H1 (cell line): Measurements from ENCODE around the gene STX4. TPM values are rescaled to one million over a fixed set of nuclear protein-coding genes. Genes with fewer than 3 reads are reported as not detected.
A peak's percentile ranks its signal among the peaks of the same experiment; 100 is the strongest.

ENCODE experiments used
- CTCF ChIA-PET: fragments of 300-600 bp; sonication (Branson Sonifier 250); formaldehyde crosslinking; loops from one replicate; lab custom pipeline; 2021; ENCODE audit not compliant: partially characterized antibody; lab: Charles Lee
- POLR2A ChIA-PET: fragments of 300-600 bp; sonication (Branson Sonifier 250); formaldehyde crosslinking; loops from one replicate; lab custom pipeline; 2021; ENCODE audit warnings: inconsistent platforms; ENCODE audit not compliant: partially characterized antibody; lab: Charles Lee
- DNase-seq, 2 experiments: peaks; one replicate each; pipeline versions ENCODE4 v3.0.0 to v3.0.0-alpha.2; 2010 to 2022; ENCODE audit warnings: low spot score in 2 of 2, low read depth in 1 of 2, mixed read lengths in 1 of 2
- FAIRE-seq: peaks from 2 replicates; lab custom pipeline; 2011; peaks lifted over from hg19 to GRCh38; lab: Jason Lieb, UNC
- H2AFZ ChIP-seq: 2 replicates; pipeline ENCODE4 v1.8.1; 2012; ENCODE audit warnings: low read length, inconsistent platforms
- H2AK5ac ChIP-seq: 2 replicates; pipeline ENCODE4 v1.6.1; 2013; ENCODE audit warnings: low read depth, low read length
- H2BK120ac ChIP-seq: replicated peaks from 2 replicates; pipeline ENCODE3; 2013; ENCODE audit warnings: low read depth, low read length, inconsistent platforms
- H2BK12ac ChIP-seq: 2 replicates; pipeline ENCODE4 v1.6.1; 2013; ENCODE audit warnings: low read depth, low read length
- H2BK15ac ChIP-seq: 2 replicates; pipeline ENCODE4 v1.6.1; 2013; ENCODE audit warnings: low read length
- H2BK20ac ChIP-seq: 2 replicates; pipeline ENCODE4 v1.6.1; 2013; ENCODE audit warnings: low read length
- H2BK5ac ChIP-seq: 2 replicates; pipeline ENCODE4 v1.6.1; 2013; ENCODE audit warnings: low read depth, low read length
- H3K14ac ChIP-seq: 2 replicates; pipeline ENCODE4 v1.6.1; 2013; ENCODE audit warnings: inconsistent platforms; ENCODE audit not compliant: insufficient read length
- H3K18ac ChIP-seq: 2 replicates; pipeline ENCODE4 v1.6.1; 2013; ENCODE audit warnings: low read length; ENCODE audit errors: extremely low read depth
- H3K23ac ChIP-seq: 2 replicates; pipeline ENCODE4 v1.6.1; 2013; ENCODE audit warnings: inconsistent platforms; ENCODE audit not compliant: insufficient read length
- H3K23me2 ChIP-seq: 2 replicates; pipeline ENCODE4 v1.6.1; 2013; ENCODE audit warnings: low read depth, low read length
- H3K27ac ChIP-seq: 2 replicates; pipeline ENCODE4 v1.6.1; 2011; ENCODE audit warnings: low read depth, low read length, inconsistent platforms
- H3K27me3 ChIP-seq, 4 experiments: replicated peaks in 1 of 4; 1 replicate in 1 of 4; 2 replicates in 3 of 4; pipeline versions ENCODE4 v1.6.1 to v1.8.1; 2011 to 2013; ENCODE audit warnings: low read length in 3 of 4, mild to moderate bottlenecking in 3 of 4, inconsistent platforms in 2 of 4, mixed read lengths in 2 of 4, moderate library complexity in 1 of 4; ENCODE audit not compliant: control insufficient read depth in 3 of 4, insufficient read depth in 3 of 4; ENCODE audit errors: extremely low read depth in 1 of 4
- H3K36me3 ChIP-seq, 4 experiments: 2 replicates each; pipeline versions ENCODE4 v1.6.1 to v1.8.1; 2011 to 2013; ENCODE audit warnings: mild to moderate bottlenecking in 4 of 4, low read length in 3 of 4, moderate library complexity in 2 of 4, control low read depth in 1 of 4, inconsistent platforms in 1 of 4; ENCODE audit not compliant: insufficient read depth in 4 of 4, control insufficient read depth in 2 of 4
- H3K4ac ChIP-seq: replicated peaks from 2 replicates; pipeline ENCODE3; 2013; ENCODE audit warnings: low read length, low read depth, mixed read lengths, inconsistent platforms; ENCODE audit not compliant: insufficient read length
- H3K4me1 ChIP-seq, 4 experiments: replicated peaks in 1 of 4; 1 replicate in 1 of 4; 2 replicates in 3 of 4; pipeline versions ENCODE4 v1.6.1 to v1.8.1; 2011 to 2013; ENCODE audit warnings: low read length in 3 of 4, inconsistent platforms in 2 of 4, mixed read lengths in 1 of 4; ENCODE audit not compliant: insufficient read depth in 4 of 4, control insufficient read depth in 3 of 4
- H3K4me2 ChIP-seq, 2 experiments: 2 replicates each; pipeline versions ENCODE4 v1.6.1 to v1.8.1; 2011 to 2013; ENCODE audit warnings: low read depth in 2 of 2, low read length in 2 of 2, control low read depth in 1 of 2, inconsistent platforms in 1 of 2, mild to moderate bottlenecking in 1 of 2; ENCODE audit not compliant: insufficient read depth in 1 of 2
- H3K4me3 ChIP-seq, 4 experiments: fragments of 200-600, 300-600 bp in 1 of 4; sonication (generic), shearing (Covaris generic), sonication (Bioruptor Twin) in 1 of 4; 2 replicates each; pipeline versions ENCODE4 v1.5.1 to v1.8.1; 2011 to 2016; ENCODE audit warnings: low read length in 4 of 4, low read depth in 3 of 4, control low read depth in 2 of 4, inconsistent platforms in 2 of 4, mild to moderate bottlenecking in 2 of 4, mixed read lengths in 1 of 4, moderate library complexity in 1 of 4; ENCODE audit not compliant: insufficient read depth in 2 of 4; ENCODE audit errors: extremely low read depth in 1 of 4
- H3K56ac ChIP-seq: replicated peaks from 2 replicates; pipeline ENCODE3; 2013; ENCODE audit warnings: low read depth, mild to moderate bottlenecking, mixed read lengths, low read length, inconsistent platforms; ENCODE audit not compliant: insufficient read length
- H3K79me1 ChIP-seq: 2 replicates; pipeline ENCODE4 v1.6.1; 2013; ENCODE audit warnings: low read depth, low read length, control low read depth
- H3K79me2 ChIP-seq, 2 experiments: 2 replicates each; pipeline versions ENCODE4 v1.6.1 to v1.8.1; 2012 to 2013; ENCODE audit warnings: low read length in 2 of 2, mild to moderate bottlenecking in 2 of 2, inconsistent platforms in 1 of 2; ENCODE audit not compliant: insufficient read depth in 2 of 2, control insufficient read depth in 1 of 2
- H3K9ac ChIP-seq, 4 experiments: replicated peaks in 1 of 4; 1 replicate in 1 of 4; 2 replicates in 3 of 4; pipeline versions ENCODE4 v1.6.1 to v1.8.1; 2011 to 2013; ENCODE audit warnings: low read depth in 3 of 4, low read length in 3 of 4, control low read depth in 2 of 4, mild to moderate bottlenecking in 2 of 4, moderate library complexity in 2 of 4, inconsistent platforms in 1 of 4; ENCODE audit errors: extremely low read depth in 1 of 4
- H3K9me3 ChIP-seq, 2 experiments: 2 replicates each; pipeline versions ENCODE4 v1.6.1 to v1.8.1; 2012 to 2013; ENCODE audit warnings: mild to moderate bottlenecking in 2 of 2, moderate library complexity in 2 of 2, control low read depth in 1 of 2, inconsistent platforms in 1 of 2, low read depth in 1 of 2, low read length in 1 of 2, mixed read lengths in 1 of 2; ENCODE audit not compliant: insufficient read depth in 2 of 2
- H4K20me1 ChIP-seq, 2 experiments: replicated peaks in 1 of 2; 2 replicates each; pipeline versions ENCODE3 to v1.8.1; 2011 to 2013; ENCODE audit warnings: inconsistent platforms in 2 of 2, low read length in 2 of 2, mild to moderate bottlenecking in 1 of 2; ENCODE audit not compliant: insufficient read depth in 2 of 2, control insufficient read depth in 1 of 2
- H4K5ac ChIP-seq: 2 replicates; pipeline ENCODE4 v1.6.1; 2013; ENCODE audit warnings: low read length, low read depth, mixed read lengths, inconsistent platforms; ENCODE audit not compliant: insufficient read length
- H4K8ac ChIP-seq: 2 replicates; pipeline ENCODE4 v1.8.0; 2013; ENCODE audit warnings: mild to moderate bottlenecking, moderate library complexity, low read length, inconsistent platforms; ENCODE audit not compliant: insufficient read depth; ENCODE audit errors: extremely low read depth
- H4K91ac ChIP-seq: replicated peaks from 2 replicates; pipeline ENCODE3; 2013; ENCODE audit warnings: low read length, mixed read lengths, inconsistent platforms; ENCODE audit not compliant: insufficient read length
- CREB1 ChIP-seq: IDR thresholded peaks from 2 replicates; pipeline ENCODE4 v1.6.1; 2012; ENCODE audit warnings: inconsistent platforms
- SAP30 ChIP-seq: fragments of 300-600 bp; sonication (generic); IDR thresholded peaks from 2 replicates; pipeline ENCODE4 v1.7.1; 2012; ENCODE audit warnings: low read length, moderate library complexity, mild to moderate bottlenecking, inconsistent platforms; ENCODE audit not compliant: insufficient read depth, insufficient replicate concordance
- YY1 ChIP-seq: IDR thresholded peaks from 2 replicates; pipeline ENCODE4 v1.6.1; 2011; ENCODE audit warnings: low read depth, mild to moderate bottlenecking, low read length
- WGBS, 2 experiments: shearing (Covaris generic) in 1 of 2; methylation state at CpG; one replicate each; pipeline versions ENCODE4 v1.1.6 to v1.1.7; 2013 to 2015; ENCODE audit warnings: low lambda C conversion rate in 2 of 2, mixed read lengths in 2 of 2, inconsistent platforms in 1 of 2, low coverage in 1 of 2, missing lambda C conversion rate in 1 of 2; ENCODE audit not compliant: insufficient replicate concordance in 2 of 2, insufficient coverage in 1 of 2, insufficient read length in 1 of 2; ENCODE audit errors: extremely low coverage in 1 of 2, missing lambda C conversion rate in 1 of 2; 5-methylcytosine and 5-hydroxymethylcytosine counted together
- polyA plus RNA-seq, 7 experiments: library from polyadenylated mRNA; depleted of rRNA in 3 of 7; stranded (reverse) in 5 of 7; unstranded in 2 of 7; fragments of >200 nt in 5 of 7; fragments of 200-250 nt in 2 of 7; gene quantifications; 1 replicate in 5 of 7; 2 replicates in 1 of 7; 4 replicates in 1 of 7; pipeline versions ENCODE4 v1.2.1 to v1.2.3, GENCODE V29; 2011 to 2013; ENCODE audit warnings: missing spikeins in 2 of 7, mixed read lengths in 2 of 7
- total RNA-seq: library from RNA; stranded (reverse); fragmentation: NEBNext Ultra II Directional; extraction: Animal tissue kit (Norgen Biotek cat#: 25700); gene quantifications from 2 replicates; pipeline ENCODE4 v1.2.1, GENCODE V29; 2021
- TF ChIP-seq, protein P1 (sequence below): IDR thresholded peaks from 2 replicates; pipeline ENCODE4 v1.6.1; 2012; ENCODE audit warnings: low read length, inconsistent platforms

Gene STX4
- total and polyA plus RNA-seq, 2 of the 8 experiments (the other 6 are each of a cell fraction or from before 2014, with no cell fraction given): 25.8 to 32.3 TPM

DNA sequence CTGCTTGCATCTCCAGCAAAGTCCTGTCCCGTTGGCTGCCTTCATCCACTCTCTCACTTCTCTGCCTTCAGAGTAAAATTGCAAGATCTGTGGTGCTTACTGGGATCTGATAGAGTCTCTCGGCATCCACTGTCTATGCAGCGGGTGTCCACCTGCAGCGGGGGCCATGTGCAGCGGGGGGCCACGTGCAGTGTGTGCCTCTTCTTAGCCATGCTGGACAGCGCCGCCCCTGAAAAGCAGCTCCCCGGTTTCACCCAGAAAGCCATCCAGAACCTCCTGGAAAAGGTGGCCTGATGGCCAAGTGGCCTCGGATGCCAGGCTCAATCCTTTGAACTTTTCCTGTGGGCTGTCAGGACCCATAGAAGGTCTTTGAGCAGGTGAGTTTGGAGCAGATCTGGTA is 9.5 kb downstream of the STX4 start:
- Histone ChIP-seq H3K4ac (no peak overlapping the region), H3K9me3 (no peaks in the 10 kb centered on the region), H3K36me3 (peaks cover 0 to 7% (median 0%) of the 10 kb centered on the region in 4 experiments; a peak in 1 of 8 replicates), H3K79me1 (no peaks in the 10 kb centered on the region; the same call in 1 of the 2 replicates), H4K91ac (no peak overlapping the region), H2AFZ (peak overlapping the region; percentile 28; the same call in 1 of the 2 replicates), H3K23me2 (peaks cover 2% of the 10 kb centered on the region; the same call in 1 of the 2 replicates), H2BK12ac (no peak overlapping the region), H2BK20ac (no peak overlapping the region), H3K23ac (no peak overlapping the region), H3K9ac (peak overlapping the region in 1 of 4 experiments; percentile 1; a peak in 1 of 7 replicates), H2BK120ac (no peak overlapping the region), H3K79me2 (no peaks in the 10 kb centered on the region), H4K8ac (no peak overlapping the region; the same call in 1 of the 2 replicates), H2BK5ac (no peak overlapping the region), H3K14ac (no peak overlapping the region), H3K4me1 (peaks cover 0 to 3% (median 0%) of the 10 kb centered on the region in 4 experiments; a peak in 3 of 7 replicates), H3K4me3 (peak overlapping the region; percentile 9 to 54 (median 40); a peak in 5 of 8 replicates), H3K56ac (no peak overlapping the region), H3K4me2 (peak overlapping the region; percentile 57 to 69), H2AK5ac (no peak overlapping the region), H3K27ac (no peak overlapping the region), H4K5ac (no peak overlapping the region), H4K20me1 (peaks cover 0 to under 1% of the 10 kb centered on the region in 2 experiments), H3K27me3 (no peaks in the 10 kb centered on the region), H3K18ac (no peak overlapping the region), H2BK15ac (no peak overlapping the region)
- ChIA-PET POLR2A (interaction anchor here (0.7 to 3.2 kb wide), 11 partner anchors 10 to 91 kb away, joined by 3 to 15 read pairs (median 3); partner anchors contain the start of genes STX4, ZNF646 and ZNF668), CTCF (interaction anchor here (0.6 to 2.5 kb wide), 30 partner anchors 8 to 831 kb away, joined by 3 to 30 read pairs (median 4); partner anchors contain the start of genes HSD3B7, PRSS53, ZNF267 and ZNF646)
- no peak for FAIRE-seq
- no peak for DNase-seq
- TF ChIP-seq CREB1 (no peak), SAP30 (no peak), YY1 (no peak)
- TF ChIP-seq, protein P1, sequence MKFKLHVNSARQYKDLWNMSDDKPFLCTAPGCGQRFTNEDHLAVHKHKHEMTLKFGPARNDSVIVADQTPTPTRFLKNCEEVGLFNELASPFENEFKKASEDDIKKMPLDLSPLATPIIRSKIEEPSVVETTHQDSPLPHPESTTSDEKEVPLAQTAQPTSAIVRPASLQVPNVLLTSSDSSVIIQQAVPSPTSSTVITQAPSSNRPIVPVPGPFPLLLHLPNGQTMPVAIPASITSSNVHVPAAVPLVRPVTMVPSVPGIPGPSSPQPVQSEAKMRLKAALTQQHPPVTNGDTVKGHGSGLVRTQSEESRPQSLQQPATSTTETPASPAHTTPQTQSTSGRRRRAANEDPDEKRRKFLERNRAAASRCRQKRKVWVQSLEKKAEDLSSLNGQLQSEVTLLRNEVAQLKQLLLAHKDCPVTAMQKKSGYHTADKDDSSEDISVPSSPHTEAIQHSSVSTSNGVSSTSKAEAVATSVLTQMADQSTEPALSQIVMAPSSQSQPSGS: no peak
- WGBS, 2 experiments: 94% methylated on average over 10 of the region's 10 CpGs; no CpG with 5 or more reads in 1 of the 2 experiments
